Fibroblast of skin of back (primary cell): Measurements from ENCODE around the gene RHOV.

Experiments used
- DNase-seq: peaks from one replicate; pipeline ENCODE4 v3.0.0-alpha.2; 2013

The RHOV gene

GRCh38 chr15:40845036-40845435 lies 29.0 kb downstream of the RHOV start:
- no peak for DNase-seq

GRCh38 chr15:40844696-40845030 lies 29.4 kb downstream of the RHOV start:
- DNase-seq = no peak

GRCh38 chr15:40843885-40844695 lies 29.9 kb downstream of the RHOV start, which contains the start of gene SPINT1:
SPINT1 (plus strand) TSS chr15:40844048; CDS start chr15:40844555, 507 bp downstream.
- no peak for DNase-seq

DNA sequence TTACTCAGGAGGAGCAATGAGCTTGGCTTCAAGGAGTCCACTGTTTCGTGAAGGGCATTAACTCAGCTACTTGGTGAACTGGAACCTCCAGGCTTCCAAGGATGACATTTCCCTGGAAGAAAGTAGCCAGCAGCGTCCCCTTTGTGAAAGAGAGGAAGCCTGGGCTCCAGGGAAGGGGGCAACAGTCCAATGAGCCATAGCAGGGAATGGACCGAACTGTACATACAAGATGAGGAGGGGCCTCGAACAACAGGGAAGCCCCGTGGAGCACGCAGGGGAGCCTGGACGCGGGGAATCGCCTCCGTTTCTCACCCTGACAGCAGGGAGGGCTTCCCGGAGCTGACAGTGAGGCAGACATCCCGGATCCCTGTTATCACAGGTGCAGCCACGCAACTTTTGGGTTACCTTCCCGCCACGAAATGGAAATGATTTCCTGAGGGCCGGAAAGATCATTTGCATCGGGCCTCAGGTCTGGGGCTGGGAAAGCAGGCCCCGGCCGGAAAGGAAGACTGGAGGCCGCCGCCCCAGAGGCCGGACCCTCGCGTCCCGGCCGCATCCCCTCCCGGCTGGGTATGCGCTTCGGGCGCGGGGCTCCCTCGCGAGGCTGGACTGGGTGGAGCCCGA lies 30.7 kb downstream of the RHOV start:
- DNase-seq = no peak

DNA sequence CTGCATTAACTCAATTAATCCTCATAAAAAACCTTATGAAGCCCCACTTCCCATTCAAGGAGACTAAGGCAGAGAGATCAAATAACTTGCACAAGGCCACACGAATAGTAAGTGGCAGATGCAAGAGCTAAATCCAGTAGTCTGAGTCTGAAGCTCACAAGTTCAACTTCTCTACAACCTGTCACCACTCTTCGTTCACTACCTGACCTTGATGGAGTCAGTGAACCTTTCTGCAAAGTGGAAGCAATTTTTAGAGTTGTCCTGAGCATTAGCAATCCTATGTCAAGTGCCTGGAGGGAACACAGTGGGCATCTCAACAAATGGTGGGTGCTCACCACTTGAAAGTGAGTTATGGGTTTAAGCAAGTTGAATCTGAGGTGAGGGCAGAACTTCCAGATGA lies 32.3 kb downstream of the RHOV start:
- no peak for DNase-seq

DNA sequence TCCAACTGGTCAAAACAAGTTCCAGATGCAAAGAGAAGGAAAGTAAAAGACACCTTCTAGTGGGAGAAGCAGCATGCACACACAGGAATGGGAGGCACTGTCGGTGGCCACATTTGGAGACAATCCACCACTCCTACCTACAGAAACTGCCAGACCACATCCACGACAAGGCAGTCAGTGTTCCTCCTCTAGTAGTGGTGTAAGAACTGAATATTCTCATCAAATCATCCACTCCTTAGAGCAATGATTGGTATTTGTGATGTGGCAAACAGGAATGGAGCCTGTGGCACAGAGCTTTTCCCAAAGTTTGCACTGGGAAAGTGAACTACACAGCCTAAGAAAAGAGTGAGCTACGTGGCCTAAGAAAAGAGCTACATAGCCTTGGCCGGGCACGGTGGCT lies 35.3 kb downstream of the RHOV start:
- DNase-seq = no peak

DNA sequence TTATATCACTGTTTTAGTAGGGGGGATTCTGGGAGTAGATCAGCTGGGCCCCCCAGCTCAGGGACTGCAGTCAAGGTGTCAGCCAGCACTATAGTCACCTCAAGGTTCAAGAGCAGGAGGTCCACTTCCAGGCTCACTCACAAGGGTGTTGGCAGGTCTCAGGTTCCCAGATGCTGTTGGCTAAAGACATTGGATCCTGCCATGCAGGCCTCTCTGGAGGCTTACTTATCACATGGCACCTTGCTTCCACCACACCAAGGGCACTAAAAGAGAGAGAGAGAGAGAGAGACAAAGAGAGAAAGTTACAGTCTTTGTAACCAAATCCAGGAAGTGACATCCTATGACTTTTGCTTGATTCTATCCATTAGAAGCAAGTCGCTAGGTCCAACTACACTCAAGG lies 38.0 kb downstream of the RHOV start:
- no peak for DNase-seq

DNA sequence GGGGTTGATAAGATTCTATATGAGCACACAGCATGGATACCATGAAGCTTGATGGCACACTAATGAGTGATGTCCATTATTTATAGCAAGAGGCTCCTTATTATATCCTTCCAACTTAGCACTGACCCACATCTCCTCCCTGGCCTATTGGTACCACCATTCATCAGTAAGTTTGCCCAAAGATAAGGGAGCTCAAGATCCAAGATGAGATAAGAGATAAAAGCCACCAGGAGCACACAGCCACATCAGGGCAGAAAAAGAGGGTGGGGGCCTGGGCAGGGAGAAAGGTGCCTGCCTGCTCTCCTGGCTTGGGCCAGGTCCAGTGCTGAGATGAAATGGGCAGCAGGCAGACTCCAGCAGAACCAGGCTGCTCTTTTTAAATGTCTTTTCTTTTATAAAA lies 41.1 kb downstream of the RHOV start:
- no peak for DNase-seq

DNA sequence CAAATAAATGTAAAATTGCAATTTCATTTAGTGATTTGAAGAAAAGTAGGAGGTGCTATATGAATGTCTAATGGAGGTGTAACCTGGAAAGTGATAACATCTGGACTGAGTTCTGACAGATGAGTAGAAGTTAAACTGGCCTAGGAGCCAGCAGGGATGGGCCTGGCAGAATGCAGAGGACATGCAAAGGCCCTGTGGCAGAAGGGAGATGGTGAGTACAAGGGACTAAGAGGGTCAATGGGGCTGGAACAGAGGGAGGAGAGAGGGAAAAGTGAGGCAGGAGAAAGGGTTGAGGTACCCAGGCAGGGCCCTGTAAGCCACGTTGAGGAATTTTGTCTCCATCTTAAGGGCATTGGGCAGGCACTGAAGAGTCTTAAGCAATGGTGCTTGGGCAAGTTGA lies 42.2 kb downstream of the RHOV start:
- no peak for DNase-seq

DNA sequence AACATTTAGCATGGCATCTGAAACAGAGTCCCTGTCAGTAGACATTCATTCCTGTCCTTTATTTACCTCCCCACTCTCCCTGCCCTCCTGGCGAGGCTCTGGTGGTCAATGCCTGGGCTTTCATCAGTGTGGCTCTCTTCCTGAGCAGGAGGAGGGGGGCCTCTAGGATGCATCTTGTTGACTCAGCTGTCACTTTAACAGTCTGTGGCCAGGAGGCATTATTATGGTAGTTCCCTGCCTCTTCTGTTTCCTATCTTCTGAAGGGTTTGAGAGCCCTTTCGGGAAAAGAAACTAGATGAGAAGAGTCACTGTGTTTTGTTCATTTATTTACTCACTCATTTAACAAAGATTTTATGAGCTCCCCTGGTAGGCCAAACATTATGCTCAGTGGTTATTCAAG lies 43.1 kb downstream of the RHOV start:
- DNase-seq = no peak

DNA sequence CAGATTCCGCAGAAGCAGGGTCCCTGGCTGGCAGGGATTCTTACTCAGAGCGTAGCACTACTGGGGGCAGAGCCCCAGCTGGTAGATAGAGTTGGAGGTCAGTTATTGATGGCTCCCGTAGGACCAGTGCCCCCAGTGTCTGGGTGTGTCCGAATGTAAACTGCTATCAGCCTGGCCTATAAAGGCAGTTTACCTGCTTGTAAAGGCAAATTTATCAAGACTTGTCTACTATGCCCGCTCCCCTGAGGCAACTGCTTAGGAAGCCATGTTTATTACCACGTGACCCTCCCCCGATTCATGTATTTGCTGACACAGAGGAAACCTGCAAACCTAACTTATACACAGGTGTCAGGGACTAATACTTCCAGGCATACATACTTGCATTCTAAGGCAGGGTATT lies 44.9 kb downstream of the RHOV start:
- DNase-seq = no peak

- no peak for DNase-seq
Measured at GRCh38 chr15:40828447-40829036, 45.5 kb downstream of the RHOV start, which contains the start of gene PPP1R14D. PPP1R14D (minus strand) TSS chr15:40828708; CDS start chr15:40828641, 67 bp downstream.

DNA sequence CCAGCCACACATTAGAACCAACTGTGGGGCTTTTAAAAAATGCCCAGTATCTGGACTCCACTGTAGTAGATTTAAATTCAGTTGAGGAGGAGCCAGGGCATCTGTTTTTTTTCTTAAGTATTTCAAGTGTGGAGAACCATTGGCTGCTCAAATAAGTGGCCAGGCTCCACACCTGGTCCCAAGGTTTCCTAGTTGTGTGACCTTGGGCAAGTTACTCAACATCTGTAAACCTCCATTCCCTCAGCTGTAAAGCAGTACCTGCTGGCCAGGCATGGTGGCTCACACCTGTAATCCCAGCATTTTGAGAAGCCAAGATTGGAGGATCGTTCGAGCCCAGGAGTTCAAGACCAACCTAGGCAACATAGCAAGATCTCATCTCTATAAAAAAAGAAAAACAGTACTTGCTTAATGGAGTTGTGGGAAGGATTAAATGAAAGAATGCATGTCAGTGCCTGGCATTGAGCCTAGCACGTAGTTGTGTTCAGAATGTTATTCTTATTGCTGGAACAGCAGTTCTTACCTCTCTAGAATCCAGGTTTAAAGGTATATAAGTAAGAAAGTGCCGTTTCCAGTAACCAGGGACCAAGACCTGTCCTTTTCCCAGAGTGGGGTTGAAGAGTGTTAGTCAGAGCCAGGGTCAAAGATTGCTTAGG lies 47.5 kb downstream of the RHOV start:
- DNase-seq = no peak

DNA sequence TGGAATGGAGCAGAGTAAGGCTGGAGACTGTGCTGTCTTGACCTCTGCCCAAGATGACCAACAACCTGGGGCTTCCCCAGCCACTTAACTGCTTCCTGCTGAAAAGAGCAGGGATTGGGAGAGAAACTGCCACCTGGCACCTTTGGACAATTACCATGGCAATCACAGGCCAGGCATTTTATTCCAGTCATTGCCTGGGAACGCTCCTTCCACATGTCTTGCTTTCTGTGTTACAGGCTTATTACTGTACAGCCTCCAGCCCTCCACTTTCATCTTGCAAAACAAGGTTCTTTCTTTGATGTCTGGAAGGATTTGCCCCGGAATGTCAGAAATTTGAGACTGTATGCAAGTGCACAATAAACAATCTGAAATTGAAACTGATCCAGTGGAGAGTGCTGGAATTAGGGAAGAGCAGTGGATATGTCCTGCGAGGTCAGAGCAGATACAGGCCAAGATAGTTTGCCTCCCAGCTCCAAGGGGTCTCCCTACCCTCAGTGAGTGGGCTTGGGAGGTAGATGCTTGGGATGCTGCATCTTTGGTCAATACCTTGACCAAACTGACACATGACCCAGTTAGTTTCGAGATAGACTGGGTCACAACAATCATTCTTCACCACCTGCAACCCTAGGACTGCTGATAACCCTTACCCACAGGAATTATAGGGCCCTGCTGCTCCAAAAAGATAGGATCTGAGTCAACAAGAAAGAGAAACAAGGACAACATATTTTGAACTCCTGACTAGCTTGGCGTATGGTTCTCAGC lies 48.2 kb downstream of the RHOV start:
- DNase-seq = no peak

DNA sequence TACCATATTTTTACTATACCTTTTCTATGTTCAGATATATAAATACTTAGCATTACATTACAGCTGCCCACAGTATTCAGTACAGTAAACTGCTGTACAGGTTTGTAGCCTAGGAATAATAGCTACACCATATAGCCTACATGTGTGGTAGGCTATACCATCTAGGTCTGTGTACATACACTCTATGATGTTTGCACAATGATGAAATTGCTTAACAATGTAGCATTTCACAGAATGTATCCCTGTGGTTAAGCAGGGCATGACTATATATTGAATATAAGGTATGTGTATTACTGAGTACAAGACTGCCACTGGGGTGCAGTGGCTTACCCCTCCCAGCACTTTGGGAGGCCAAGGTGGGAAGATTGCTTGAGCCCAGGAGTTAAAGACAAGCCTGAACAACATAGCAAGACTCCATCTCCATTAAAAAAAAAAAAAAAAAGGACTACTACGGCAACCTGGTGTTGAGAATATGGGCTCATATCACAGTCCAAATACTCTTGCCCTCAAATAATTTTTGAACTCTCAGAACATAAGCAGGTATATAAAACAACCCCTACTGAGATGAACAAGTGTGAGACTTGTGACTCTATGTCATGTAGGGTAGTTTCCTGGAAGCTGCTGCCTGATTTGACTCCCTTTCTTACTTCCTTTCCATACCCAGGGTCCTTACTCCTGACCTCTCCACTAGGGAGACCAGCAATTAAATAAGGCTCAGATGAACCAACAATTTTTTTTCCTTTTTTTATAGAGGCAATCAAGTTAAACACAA lies 50.3 kb downstream of the RHOV start:
- DNase-seq = peak; percentile 40
